SK-N-SH (cell line): ENCODE data around the gene DCUN1D2. TPM values are rescaled to one million over a fixed set of nuclear protein-coding genes. Genes with fewer than 3 reads are reported as not detected.

ENCODE experiments used
- CTCF ChIA-PET: fragments of 300-600, 350-600 bp; formaldehyde crosslinking; extraction: SDS; loops from one replicate; lab custom pipeline; 2021; lab: Yijun Ruan, JAX
- POLR2A ChIA-PET: fragments of 350-600 bp; sonication (Branson Sonifier 250); formaldehyde crosslinking; extraction: SDS; loops from one replicate; lab custom pipeline; 2020; ENCODE audit warnings: antibody characterized with exemption, inconsistent platforms; lab: Yijun Ruan, JAX
- DNase-seq: peaks from one replicate; pipeline ENCODE4 v3.0.0; 2012
- H2AFZ ChIP-seq: fragments of 200-600 bp; sonication (generic); 2 replicates; pipeline ENCODE4 v1.8.1; 2016; ENCODE audit warnings: antibody characterized with exemption, mild to moderate bottlenecking, low read depth
- H3F3A ChIP-seq: fragments of 200-600 bp; sonication (generic); replicated peaks from 2 replicates; pipeline ENCODE3; 2016; ENCODE audit warnings: antibody characterized with exemption, mild to moderate bottlenecking; ENCODE audit not compliant: insufficient read depth
- H3K27ac ChIP-seq, 2 experiments: fragments of 200-500 bp in 1 of 2; fragments of 200-600 bp in 1 of 2; sonication (Bioruptor generic) in 1 of 2; sonication (generic), shearing (Covaris generic) in 1 of 2; 2 replicates each; pipeline versions ENCODE4 v1.5.1 to v1.6.1; 2014 to 2016; ENCODE audit warnings: low read depth in 2 of 2, inconsistent platforms in 1 of 2, low read length in 1 of 2, mild to moderate bottlenecking in 1 of 2, mixed read lengths in 1 of 2
- H3K27me3 ChIP-seq: fragments of 200-600 bp; sonication (generic), shearing (Covaris generic); 2 replicates; pipeline ENCODE4 v1.6.1; 2016; ENCODE audit warnings: mixed run types; ENCODE audit not compliant: insufficient read depth
- H3K36me3 ChIP-seq, 2 experiments: fragments of 200-500 bp in 1 of 2; fragments of 200-600 bp in 1 of 2; sonication (Bioruptor generic) in 1 of 2; sonication (generic) in 1 of 2; replicated peaks in 1 of 2; 2 replicates each; pipeline versions ENCODE3 to v1.5.1; 2014 to 2016; ENCODE audit warnings: low read length in 1 of 2, mild to moderate bottlenecking in 1 of 2; ENCODE audit not compliant: insufficient read depth in 2 of 2, control insufficient read depth in 1 of 2
- H3K4me1 ChIP-seq, 2 experiments: fragments of 200-500 bp in 1 of 2; fragments of 200-600 bp in 1 of 2; sonication (Bioruptor generic) in 1 of 2; sonication (generic), shearing (Covaris generic) in 1 of 2; 2 replicates each; pipeline versions ENCODE4 v1.5.1 to v1.6.1; 2014 to 2016; ENCODE audit warnings: low read depth in 1 of 2, low read length in 1 of 2, mixed run types in 1 of 2; ENCODE audit not compliant: insufficient read depth in 2 of 2, control insufficient read depth in 1 of 2
- H3K4me2 ChIP-seq: fragments of 200-600 bp; sonication (generic), shearing (Covaris generic); 2 replicates; pipeline ENCODE4 v1.6.1; 2017; ENCODE audit warnings: mixed run types
- H3K4me3 ChIP-seq, 2 experiments: fragments of 200-500 bp in 1 of 2; fragments of 200-600 bp in 1 of 2; sonication (Bioruptor generic) in 1 of 2; sonication (generic), shearing (Covaris generic) in 1 of 2; 2 replicates each; pipeline versions ENCODE4 v1.5.1 to v1.8.1; 2014 to 2016; ENCODE audit warnings: low read depth in 2 of 2, inconsistent platforms in 1 of 2, low read length in 1 of 2, mild to moderate bottlenecking in 1 of 2, mixed read lengths in 1 of 2, moderate library complexity in 1 of 2
- H3K79me2 ChIP-seq: fragments of 200-600 bp; sonication (generic); 2 replicates; pipeline ENCODE4 v1.8.1; 2017; ENCODE audit warnings: mild to moderate bottlenecking; ENCODE audit not compliant: insufficient read depth
- H3K9ac ChIP-seq: fragments of 200-600 bp; sonication (generic); 2 replicates; pipeline ENCODE4 v1.6.1; 2017; ENCODE audit warnings: mixed run types
- H3K9me2 ChIP-seq: fragments of 200-600 bp; sonication (generic); 2 replicates; pipeline ENCODE4 v1.6.1; 2017; ENCODE audit warnings: mixed run types
- H3K9me3 ChIP-seq: fragments of 200-600 bp; sonication (generic); 2 replicates; pipeline ENCODE4 v1.6.1; 2017; ENCODE audit warnings: mixed run types, mild to moderate bottlenecking, moderate library complexity
- H4K20me1 ChIP-seq: fragments of 200-600 bp; sonication (generic); 2 replicates; pipeline ENCODE4 v1.6.1; 2017; ENCODE audit warnings: mild to moderate bottlenecking, mixed run types; ENCODE audit not compliant: insufficient read depth
- CHD2 ChIP-seq: fragments of 150-350 bp; IDR thresholded peaks from 2 replicates; pipeline ENCODE4 v1.6.1; 2018; ENCODE audit warnings: low read length; ENCODE audit not compliant: partially characterized antibody
- ELF1 ChIP-seq: IDR thresholded peaks from 2 replicates; pipeline ENCODE4 v1.4.0; 2012
- EP300 ChIP-seq, 2 experiments: IDR thresholded peaks; 2 replicates each; pipeline versions ENCODE4 v1.4.0 to v1.6.1; 2012; ENCODE audit warnings: borderline replicate concordance in 1 of 2, low read depth in 1 of 2, low read length in 1 of 2
- FOXJ3 ChIP-seq: sonication (generic); formaldehyde crosslinking; IDR thresholded peaks from 2 replicates; pipeline ENCODE4 v1.5.1; 2020; ENCODE audit warnings: mild to moderate bottlenecking, missing genetic modification reagents
- GABPA ChIP-seq: IDR thresholded peaks from 2 replicates; pipeline ENCODE4 v1.4.0; 2012; ENCODE audit warnings: low read depth, mild to moderate bottlenecking
- MAX ChIP-seq: IDR thresholded peaks from 2 replicates; pipeline ENCODE4 v1.4.0; 2012; ENCODE audit warnings: low read depth
- MXI1 ChIP-seq: IDR thresholded peaks from 2 replicates; pipeline ENCODE4 v1.6.1; 2012; ENCODE audit warnings: mild to moderate bottlenecking, low read depth, low read length, improper control_type of control experiment
- PBX3 ChIP-seq: IDR thresholded peaks from 2 replicates; pipeline ENCODE4; 2012
- RAD21 ChIP-seq: IDR thresholded peaks from 2 replicates; pipeline ENCODE4 v1.6.1; 2012; ENCODE audit warnings: mild to moderate bottlenecking, low read length
- RCOR1 ChIP-seq: fragments of 150-350 bp; IDR thresholded peaks from 2 replicates; pipeline ENCODE4 v1.6.1; 2017; ENCODE audit warnings: antibody characterized with exemption, low read length
- REST ChIP-seq: IDR thresholded peaks from 2 replicates; pipeline ENCODE4 v1.6.1; 2012; ENCODE audit warnings: mild to moderate bottlenecking, low read depth, low read length, moderate library complexity
- RXRA ChIP-seq: IDR thresholded peaks from 2 replicates; pipeline ENCODE4 v1.4.0; 2012; ENCODE audit warnings: low read depth, mild to moderate bottlenecking, borderline replicate concordance
- SIN3A ChIP-seq: IDR thresholded peaks from 2 replicates; pipeline ENCODE4 v1.6.1; 2012; ENCODE audit warnings: low read depth, mild to moderate bottlenecking, low read length, moderate library complexity, borderline replicate concordance
- SMC3 ChIP-seq: IDR thresholded peaks from 2 replicates; pipeline ENCODE4 v1.6.1; 2012; ENCODE audit warnings: low read depth, low read length, improper control_type of control experiment
- TAF1 ChIP-seq: IDR thresholded peaks from 2 replicates; pipeline ENCODE4 v1.6.1; 2012; ENCODE audit warnings: low read depth, mild to moderate bottlenecking, low read length, moderate library complexity, borderline replicate concordance
- TCF12 ChIP-seq: IDR thresholded peaks from 2 replicates; pipeline ENCODE4 v1.4.0; 2012
- TEAD4 ChIP-seq: IDR thresholded peaks from 2 replicates; pipeline ENCODE4 v1.4.0; 2012; ENCODE audit warnings: mild to moderate bottlenecking, borderline replicate concordance; ENCODE audit not compliant: insufficient read depth
- USF1 ChIP-seq: IDR thresholded peaks from 2 replicates; pipeline ENCODE4 v1.4.0; 2012; ENCODE audit warnings: low read depth, borderline replicate concordance
- USF2 ChIP-seq: fragments of 150-350 bp; IDR thresholded peaks from 2 replicates; pipeline ENCODE4 v1.6.1; 2017; ENCODE audit warnings: antibody characterized with exemption, low read length, low read depth, borderline replicate concordance
- WGBS: methylation state at CpG from one replicate; pipeline ENCODE4 v1.1.6; 2017; ENCODE audit warnings: low lambda C conversion rate; 5-methylcytosine and 5-hydroxymethylcytosine counted together
- polyA plus RNA-seq, 3 experiments: library from polyadenylated mRNA; depleted of rRNA; stranded (reverse); fragments of >200 nt; gene quantifications; 2 replicates each; pipeline ENCODE4 v1.2.3, GENCODE V29; 2012

Gene DCUN1D2
- polyA plus RNA-seq, 1 of the 3 experiments (the other 2 are of a cell fraction) = 11.0 TPM

- peaks cover 18% of the 10 kb centered on the region for H4K20me1 ChIP-seq
- peaks cover 0 to 13% of the 10 kb centered on the region in 2 experiments; a peak in 1 of 4 replicates for H3K4me1 ChIP-seq
- H3K79me2 ChIP-seq = peaks cover 40% of the 10 kb centered on the region; the same call in 1 of the 2 replicates
- no peak overlapping the region for H3K9ac ChIP-seq
- H3K9me3 ChIP-seq = no peaks in the 10 kb centered on the region
- no peaks in the 10 kb centered on the region for H3K9me2 ChIP-seq
- POLR2A ChIA-PET = no interaction called here
- H3K4me2 ChIP-seq = no peak overlapping the region
- no peak overlapping the region; a peak in 1 of 4 replicates for H3K27ac ChIP-seq
- DNase-seq = no peak
- no peak overlapping the region for H3K4me3 ChIP-seq
- 96% methylated on average over 18 of the region's 18 CpGs for WGBS
- no peak overlapping the region for H2AFZ ChIP-seq
- TF ChIP-seq SIN3A = no peak
- TF ChIP-seq TAF1 = no peak
- no peaks in the 10 kb centered on the region for H3K27me3 ChIP-seq
- peaks cover 25 to 59% of the 10 kb centered on the region in 2 experiments for H3K36me3 ChIP-seq
- no peaks in the 10 kb centered on the region for H3F3A ChIP-seq
- CTCF ChIA-PET = no interaction called here
Measured at GRCh38 chr13:113528101-113528812, 37.7 kb upstream of the DCUN1D2 start.

- Histone ChIP-seq H3K9me2 (no peaks in the 10 kb centered on the region), H3K9ac (no peak overlapping the region), H3F3A (no peaks in the 10 kb centered on the region), H2AFZ (no peak overlapping the region), H3K9me3 (no peaks in the 10 kb centered on the region), H3K27ac (no peak overlapping the region), H3K36me3 (peaks cover 31 to 60% of the 10 kb centered on the region in 2 experiments), H3K79me2 (peaks cover 42% of the 10 kb centered on the region; the same call in 1 of the 2 replicates), H3K4me1 (peaks cover 0 to 7% of the 10 kb centered on the region in 2 experiments; a peak in 1 of 4 replicates), H3K4me3 (no peak overlapping the region), H4K20me1 (peaks cover 18% of the 10 kb centered on the region), H3K27me3 (no peaks in the 10 kb centered on the region), H3K4me2 (no peak overlapping the region)
- 90% methylated on average over 19 of the region's 19 CpGs for WGBS
- DNase-seq = no peak
- TF ChIP-seq REST = no peak
- TF ChIP-seq GABPA = no peak
- no peak for TF ChIP-seq CHD2
- TF ChIP-seq RXRA = no peak
- no peak for TF ChIP-seq PBX3
- no peak for TF ChIP-seq FOXJ3 (CRISPR knock-in tag)
- no peak for TF ChIP-seq ELF1
- no peak for TF ChIP-seq MAX
- no peak for TF ChIP-seq SMC3
- TF ChIP-seq EP300 (IDR thresholded peaks at IDR 0.05; ENCODE audit: borderline replicate concordance in 1 of 2, low read depth in 1 of 2, low read length in 1 of 2) = no peak
- TF ChIP-seq MXI1 = no peak
- TF ChIP-seq RAD21 = no peak
- no peak for TF ChIP-seq TCF12
- TF ChIP-seq USF2 = no peak
- TF ChIP-seq SIN3A = no peak
- TF ChIP-seq USF1 = no peak
- no peak for TF ChIP-seq RCOR1
- TF ChIP-seq TEAD4 = no peak
- TF ChIP-seq TAF1 = no peak
- CTCF ChIA-PET = no interaction called here
- POLR2A ChIA-PET = no interaction called here
Measured at GRCh38 chr13:113527272-113527958, 36.9 kb upstream of the DCUN1D2 start.
